Breast epithelium (tissue), 4 donors: Measurements from ENCODE around the gene FDX2. TPM values are rescaled to one million over a fixed set of nuclear protein-coding genes. Genes with fewer than 3 reads are reported as not detected.

Experiments
- DNase-seq, 2 donors: peaks; one replicate each; pipeline ENCODE4 v3.0.0-alpha.2; 2019; ENCODE audit warnings: low spot score in 2 of 2
- H3K27ac ChIP-seq, 2 donors: fragments of 200-600 bp; sonication (generic) in 1 of 2; one replicate each; pipeline ENCODE4 v1.5.1; 2016 to 2019; ENCODE audit warnings: mild to moderate bottlenecking in 1 of 2
- H3K27me3 ChIP-seq, 2 donors: fragments of 200-600 bp; sonication (generic) in 1 of 2; one replicate each; pipeline versions ENCODE4 v1.5.1 to v1.6.0; 2017 to 2019; ENCODE audit warnings: control low read depth in 1 of 2, mild to moderate bottlenecking in 1 of 2
- H3K36me3 ChIP-seq: fragments of 200-600 bp; one replicate; pipeline ENCODE4 v1.5.1; 2019
- H3K4me1 ChIP-seq, 2 donors: fragments of 200-600 bp; sonication (generic); one replicate each; pipeline ENCODE4 v1.5.1; 2016 to 2019; ENCODE audit warnings: control low read depth in 1 of 2
- H3K4me3 ChIP-seq, 3 donors: fragments of 200-600 bp; sonication (generic); 1 replicate in 2 of 3; 2 replicates in 1 of 3; pipeline ENCODE4 v1.5.1; 2016 to 2019; ENCODE audit warnings: mild to moderate bottlenecking in 3 of 3, moderate library complexity in 2 of 3
- H3K9me3 ChIP-seq, 2 donors: fragments of 200-600 bp; sonication (generic) in 1 of 2; one replicate each; pipeline ENCODE4 v1.5.1; 2016 to 2019; ENCODE audit warnings: control low read depth in 1 of 2
- POLR2A ChIP-seq: fragments of 450-650 bp; IDR thresholded peaks from one replicate; pipeline ENCODE4 v1.6.1; 2016; ENCODE audit warnings: antibody characterized with exemption, mild to moderate bottlenecking, moderate library complexity
- POLR2AphosphoS5 ChIP-seq, 3 donors: sonication (generic); formaldehyde crosslinking; IDR thresholded peaks; one replicate each; pipeline ENCODE4 v1.6.1; 2017; ENCODE audit warnings: antibody characterized with exemption in 3 of 3
- intact Hi-C: fragments of 100-400 bp; cut with DNase I; formaldehyde crosslinking; loops from one replicate; pipeline ENCODE4 v1.15.1; 2023; ENCODE audit warnings: low total_unique reads
- total RNA-seq, 3 donors: library from RNA; depleted of rRNA; stranded (reverse); fragments of >200 nt; gene quantifications; one replicate each; pipeline ENCODE4 v1.1.0, GENCODE V29; 2016
- TF ChIP-seq, protein P1 (sequence below), 3 donors: fragments of 450-650 bp; IDR thresholded peaks; one replicate each; pipeline ENCODE4 v1.5.1; 2016 to 2017; ENCODE audit warnings: antibody characterized with exemption in 3 of 3, mild to moderate bottlenecking in 3 of 3, moderate library complexity in 3 of 3

Gene FDX2
- total RNA-seq, 3 donors from 2014 or later = 14.7 to 19.9 (median 15.7) TPM

DNA sequence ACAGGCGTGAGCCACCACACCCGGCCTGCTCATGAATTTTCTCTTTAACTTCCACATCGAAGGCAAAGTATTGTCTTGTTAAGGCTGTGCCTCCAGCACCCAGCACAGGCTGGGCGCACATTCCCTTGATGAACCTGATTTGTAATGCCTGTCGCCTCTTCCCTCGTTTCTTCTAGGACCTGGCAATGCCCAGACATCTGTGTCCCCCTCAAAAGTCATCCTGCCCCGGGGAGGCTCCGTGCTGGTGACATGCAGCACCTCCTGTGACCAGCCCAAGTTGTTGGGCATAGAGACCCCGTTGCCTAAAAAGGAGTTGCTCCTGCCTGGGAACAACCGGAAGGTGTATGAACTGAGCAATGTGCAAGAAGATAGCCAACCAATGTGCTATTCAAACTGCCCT is 41.2 kb downstream of the FDX2 start:
- Histone ChIP-seq H3K4me3 (no peak overlapping the region), H3K4me1 (no peaks in the 10 kb centered on the region), H3K36me3 (no peaks in the 10 kb centered on the region), H3K27me3 (no peaks in the 10 kb centered on the region), H3K27ac (no peak overlapping the region), H3K9me3 (no peaks in the 10 kb centered on the region)
- TF ChIP-seq, protein P1, sequence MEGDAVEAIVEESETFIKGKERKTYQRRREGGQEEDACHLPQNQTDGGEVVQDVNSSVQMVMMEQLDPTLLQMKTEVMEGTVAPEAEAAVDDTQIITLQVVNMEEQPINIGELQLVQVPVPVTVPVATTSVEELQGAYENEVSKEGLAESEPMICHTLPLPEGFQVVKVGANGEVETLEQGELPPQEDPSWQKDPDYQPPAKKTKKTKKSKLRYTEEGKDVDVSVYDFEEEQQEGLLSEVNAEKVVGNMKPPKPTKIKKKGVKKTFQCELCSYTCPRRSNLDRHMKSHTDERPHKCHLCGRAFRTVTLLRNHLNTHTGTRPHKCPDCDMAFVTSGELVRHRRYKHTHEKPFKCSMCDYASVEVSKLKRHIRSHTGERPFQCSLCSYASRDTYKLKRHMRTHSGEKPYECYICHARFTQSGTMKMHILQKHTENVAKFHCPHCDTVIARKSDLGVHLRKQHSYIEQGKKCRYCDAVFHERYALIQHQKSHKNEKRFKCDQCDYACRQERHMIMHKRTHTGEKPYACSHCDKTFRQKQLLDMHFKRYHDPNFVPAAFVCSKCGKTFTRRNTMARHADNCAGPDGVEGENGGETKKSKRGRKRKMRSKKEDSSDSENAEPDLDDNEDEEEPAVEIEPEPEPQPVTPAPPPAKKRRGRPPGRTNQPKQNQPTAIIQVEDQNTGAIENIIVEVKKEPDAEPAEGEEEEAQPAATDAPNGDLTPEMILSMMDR (IDR thresholded peaks at IDR 0.05) = no peak
- no peak for TF ChIP-seq POLR2A
- intact Hi-C loops = no loop called here
- no peak for DNase-seq

DNA sequence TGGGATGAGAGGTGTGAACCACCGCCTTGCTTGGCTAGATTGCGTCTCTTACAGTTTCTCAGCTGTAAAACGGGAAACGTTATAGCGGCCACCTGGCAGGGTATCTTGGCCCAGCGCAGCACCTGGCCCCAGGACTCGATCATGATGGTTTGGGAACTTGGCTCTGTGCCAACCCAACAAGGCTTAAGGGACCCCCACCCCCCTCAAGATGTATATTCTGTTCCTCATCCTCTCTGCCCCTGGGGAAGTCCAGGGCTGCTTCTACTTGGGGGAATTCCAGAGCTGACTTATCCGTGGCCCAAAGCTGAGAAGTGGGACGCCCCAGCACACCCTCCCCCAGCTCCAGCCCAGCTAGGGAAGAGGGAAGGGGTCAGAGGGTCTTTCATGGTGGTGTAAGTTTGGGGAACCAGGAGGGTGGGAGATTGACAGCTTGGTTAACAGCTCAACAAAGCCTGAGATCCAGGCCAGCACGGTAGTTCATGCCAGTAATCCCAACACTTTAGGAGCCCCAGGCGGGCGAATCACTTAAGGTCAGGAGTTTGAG is 44.2 kb downstream of the FDX2 start:
- DNase-seq = no peak
- intact Hi-C loops = no loop called here
- peak overlapping the region; percentile 59 to 68 (median 63) for H3K4me3 ChIP-seq

DNA sequence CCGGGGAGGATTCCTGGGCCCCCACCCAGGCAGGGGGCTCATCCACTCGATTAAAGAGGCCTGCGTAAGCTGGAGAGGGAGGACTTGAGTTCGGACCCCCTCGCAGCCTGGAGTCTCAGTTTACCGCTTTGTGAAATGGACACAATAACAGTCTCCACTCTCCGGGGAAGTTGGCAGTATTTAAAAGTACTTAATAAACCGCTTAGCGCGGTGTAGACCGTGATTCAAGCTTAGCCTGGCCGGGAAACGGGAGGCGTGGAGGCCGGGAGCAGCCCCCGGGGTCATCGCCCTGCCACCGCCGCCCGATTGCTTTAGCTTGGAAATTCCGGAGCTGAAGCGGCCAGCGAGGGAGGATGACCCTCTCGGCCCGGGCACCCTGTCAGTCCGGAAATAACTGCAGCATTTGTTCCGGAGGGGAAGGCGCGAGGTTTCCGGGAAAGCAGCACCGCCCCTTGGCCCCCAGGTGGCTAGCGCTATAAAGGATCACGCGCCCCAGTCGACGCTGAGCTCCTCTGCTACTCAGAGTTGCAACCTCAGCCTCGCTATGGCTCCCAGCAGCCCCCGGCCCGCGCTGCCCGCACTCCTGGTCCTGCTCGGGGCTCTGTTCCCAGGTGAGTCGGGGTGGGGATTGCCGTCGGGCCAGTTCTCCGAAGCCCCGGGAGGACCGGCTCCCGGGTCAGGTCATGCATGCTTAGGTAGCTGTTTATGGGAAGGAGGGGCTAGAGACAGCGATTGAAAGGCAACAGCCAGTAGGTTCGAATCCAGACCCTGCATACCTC is 45.0 kb downstream of the FDX2 start, which contains the start of gene ICAM1:
ICAM1 (plus strand) TSS at position 505 of the 779 bp plus-strand sequence; CDS start at position 545, 40 bp downstream.
- Histone ChIP-seq H3K36me3 (no peaks in the 10 kb centered on the region), H3K27me3 (no peaks in the 10 kb centered on the region), H3K4me3 (peak within 1 kb of the TSS; percentile 59 to 68 (median 63)), H3K27ac (peak within 1 kb of the TSS; percentile 88 to 91), H3K9me3 (no peaks in the 10 kb centered on the region), H3K4me1 (no peaks in the 10 kb centered on the region)
- intact Hi-C loops = no loop called here
- TF ChIP-seq POLR2AphosphoS5 (IDR thresholded peaks at IDR 0.05) (peak; percentile 80 to 98 (median 90)), POLR2A (peak; percentile 54)
- TF ChIP-seq, protein P1 (IDR thresholded peaks at IDR 0.05) = peak in 2 of 3 donors; percentile 22 to 39
- peak; percentile 66 to 79 for DNase-seq

More for the DNA sequence above, 44.2 kb downstream of the FDX2 start:
- H3K9me3 ChIP-seq = no peaks in the 10 kb centered on the region
- H3K36me3 ChIP-seq = no peaks in the 10 kb centered on the region
- H3K27me3 ChIP-seq = no peaks in the 10 kb centered on the region
- peak overlapping the region; percentile 88 to 91 for H3K27ac ChIP-seq
- H3K4me1 ChIP-seq = no peaks in the 10 kb centered on the region
- TF ChIP-seq, protein P1 (IDR thresholded peaks at IDR 0.05) = no peak
- TF ChIP-seq POLR2AphosphoS5 (IDR thresholded peaks at IDR 0.05) (no peak), POLR2A (no peak)

DNA sequence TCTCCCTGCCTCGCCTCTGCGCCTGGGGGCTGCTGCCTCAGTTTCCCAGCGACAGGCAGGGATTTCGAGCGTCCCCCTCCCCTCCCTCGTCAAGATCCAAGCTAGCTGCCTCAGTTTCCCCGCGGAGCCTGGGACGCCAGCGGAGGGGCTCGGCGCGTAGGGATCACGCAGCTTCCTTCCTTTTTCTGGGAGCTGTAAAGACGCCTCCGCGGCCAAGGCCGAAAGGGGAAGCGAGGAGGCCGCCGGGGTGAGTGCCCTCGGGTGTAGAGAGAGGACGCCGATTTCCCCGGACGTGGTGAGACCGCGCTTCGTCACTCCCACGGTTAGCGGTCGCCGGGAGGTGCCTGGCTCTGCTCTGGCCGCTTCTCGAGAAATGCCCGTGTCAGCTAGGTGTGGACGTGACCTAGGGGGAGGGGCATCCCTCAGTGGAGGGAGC is 45.6 kb downstream of the FDX2 start:
- H3K4me3 ChIP-seq = peak overlapping the region; percentile 59 to 68 (median 63)
- H3K9me3 ChIP-seq = no peaks in the 10 kb centered on the region
- no peaks in the 10 kb centered on the region for H3K27me3 ChIP-seq
- TF ChIP-seq, protein P1 (IDR thresholded peaks at IDR 0.05) = no peak
- TF ChIP-seq POLR2A (no peak), POLR2AphosphoS5 (IDR thresholded peaks at IDR 0.05) (no peak)
- peak overlapping the region; percentile 88 to 91 for H3K27ac ChIP-seq
- no peaks in the 10 kb centered on the region for H3K4me1 ChIP-seq
- no peak for DNase-seq
- intact Hi-C loops = no loop called here
- H3K36me3 ChIP-seq = no peaks in the 10 kb centered on the region
